ENCODE results near the gene USP7.
"Not testable (repeated sequence)": the region's sequence is repeated elsewhere in the genome, so short reads cannot be mapped to it uniquely, and the experiment has no call there.

Gene USP7

DNA sequence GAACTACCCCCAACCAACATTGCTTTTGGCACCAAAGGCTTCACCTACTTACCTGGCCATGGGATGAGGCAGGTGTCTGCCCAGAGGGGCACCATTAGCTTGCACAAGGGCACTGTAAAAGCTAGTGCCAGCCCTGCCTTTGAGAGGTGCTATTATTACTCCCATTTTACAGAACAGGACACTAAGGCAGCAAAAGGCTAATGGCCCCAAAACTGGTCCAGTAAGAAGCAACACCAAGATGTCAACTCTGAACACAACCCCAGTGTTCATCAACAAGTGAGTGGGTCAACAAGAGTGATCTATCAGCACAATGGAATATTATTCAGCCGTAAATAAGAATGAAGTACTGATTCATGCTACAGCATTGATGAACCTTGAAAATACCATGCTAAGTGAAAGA is 7.7 kb upstream of the USP7 start:
- no peak for DNase-seq

DNA sequence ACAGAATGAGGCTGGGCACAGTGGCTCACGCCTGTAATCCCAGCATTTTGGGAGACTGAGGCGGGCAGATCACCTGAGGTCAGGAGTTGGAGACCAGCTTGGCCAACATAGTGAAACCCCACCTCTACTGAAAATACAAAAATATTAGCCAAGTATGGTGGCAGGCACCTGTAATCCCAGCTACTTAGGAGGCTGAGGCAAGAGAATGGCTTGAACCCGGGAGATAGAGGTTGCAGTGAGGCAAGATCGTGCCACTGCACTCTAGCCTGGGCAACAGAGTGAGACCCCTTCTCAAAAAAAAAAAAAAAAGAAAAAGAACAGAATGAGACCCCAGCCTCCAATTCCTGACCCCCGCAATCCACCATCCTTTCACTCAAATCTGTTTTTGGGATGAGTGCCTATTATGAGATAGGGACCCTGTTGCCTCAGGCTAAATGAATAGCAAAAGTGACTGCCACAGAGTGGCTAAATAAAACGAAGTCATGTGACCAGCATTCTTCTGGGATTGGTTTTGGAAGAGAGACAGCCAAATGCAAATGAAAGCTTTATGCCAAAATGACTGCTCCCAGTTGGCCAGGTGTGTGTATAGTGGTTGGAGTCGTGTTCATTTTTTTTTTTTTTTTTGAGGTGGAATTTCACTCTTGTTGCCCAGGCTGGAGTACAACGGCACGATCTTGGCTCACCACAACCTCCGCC is 5.6 kb upstream of the USP7 start:
- not testable (repeated sequence) for DNase-seq

DNA sequence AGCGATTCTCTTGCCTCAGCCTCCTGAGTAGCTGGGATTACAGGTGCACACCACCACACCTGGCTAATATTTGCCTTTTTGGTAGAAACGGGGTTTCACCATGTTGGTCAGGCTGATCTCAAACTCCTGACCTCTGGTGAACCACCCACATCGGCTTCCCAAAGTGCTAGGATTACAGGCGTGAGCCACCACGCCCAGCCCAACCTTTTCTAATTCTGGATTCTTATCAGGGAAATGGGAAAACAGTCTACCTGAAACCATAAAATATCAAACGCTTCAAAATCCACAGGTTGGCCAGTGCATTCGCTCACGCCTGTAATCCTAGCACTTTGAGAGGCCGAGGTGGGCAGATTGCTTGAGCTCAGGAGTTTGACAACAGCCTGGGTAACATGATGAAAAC is 4.3 kb upstream of the USP7 start:
- not testable (repeated sequence) for DNase-seq

DNA sequence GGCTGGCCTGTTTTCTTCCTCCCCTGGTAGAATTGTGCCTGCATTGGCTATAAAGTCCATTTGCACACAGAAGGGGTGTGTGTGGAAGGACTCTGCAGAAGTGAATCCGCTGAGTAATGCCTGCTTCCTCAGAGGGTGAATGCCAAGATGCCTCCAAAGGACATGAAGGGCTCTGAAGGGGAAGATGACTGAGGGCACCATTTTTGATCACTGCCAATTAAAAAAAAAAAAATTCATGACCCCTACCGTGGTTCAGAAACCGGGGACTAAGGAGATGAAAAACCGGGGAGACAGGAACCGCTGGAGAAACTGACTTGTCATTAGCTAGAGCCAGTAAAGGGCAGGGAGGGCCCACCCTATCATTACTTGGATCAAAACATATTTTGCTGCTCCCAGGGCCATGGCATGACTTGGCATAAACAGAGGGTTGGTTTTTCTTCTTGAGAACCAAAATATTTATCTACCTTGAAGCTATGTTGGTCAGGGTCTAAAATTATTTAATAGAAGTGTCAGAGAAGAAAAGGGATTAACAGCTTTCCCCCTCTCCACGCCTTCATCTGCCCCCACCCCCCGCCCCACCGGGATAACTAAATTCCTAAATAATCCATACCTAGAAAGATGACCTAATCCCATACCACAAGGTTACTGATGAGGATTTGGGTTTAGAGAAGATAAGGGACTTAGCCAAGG is 3.6 kb upstream of the USP7 start:
- no peak for DNase-seq

DNA sequence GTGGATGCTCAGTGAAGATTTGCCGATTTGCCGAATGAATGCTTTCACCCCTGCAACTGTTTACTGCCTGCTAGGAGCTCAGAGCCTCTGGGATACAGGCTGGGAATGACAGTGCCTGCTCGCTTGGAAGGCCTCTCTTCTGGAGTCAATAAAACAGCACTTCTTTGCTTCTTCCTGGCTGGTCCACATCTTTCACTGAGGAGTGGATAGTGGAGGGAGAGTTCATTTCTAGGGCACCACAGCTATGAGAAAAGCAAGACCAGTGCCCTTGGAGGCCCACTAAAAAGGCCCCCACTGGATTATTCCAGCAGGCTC is 3.1 kb upstream of the USP7 start:
- no peak for DNase-seq

DNA sequence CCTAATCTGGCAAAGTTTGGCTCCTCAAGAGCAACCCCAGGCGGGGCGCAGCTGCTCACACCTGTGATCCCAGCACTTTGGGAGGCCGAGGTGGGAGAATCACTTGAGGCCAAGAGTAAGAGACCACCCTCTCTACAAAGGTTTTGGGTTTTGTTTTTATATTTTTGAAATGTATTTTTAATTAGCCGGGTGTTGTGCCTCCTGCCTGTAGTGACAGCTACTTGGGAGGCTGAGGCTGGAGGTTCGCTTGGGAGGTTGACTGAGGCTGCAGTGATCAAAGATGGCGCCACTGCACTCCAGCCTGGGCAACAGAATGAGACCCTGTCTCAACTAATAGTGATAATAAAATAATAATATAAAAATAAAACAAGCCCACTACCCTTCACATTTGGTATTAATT is 756 bp upstream of the USP7 start:
- no peak for DNase-seq

DNA sequence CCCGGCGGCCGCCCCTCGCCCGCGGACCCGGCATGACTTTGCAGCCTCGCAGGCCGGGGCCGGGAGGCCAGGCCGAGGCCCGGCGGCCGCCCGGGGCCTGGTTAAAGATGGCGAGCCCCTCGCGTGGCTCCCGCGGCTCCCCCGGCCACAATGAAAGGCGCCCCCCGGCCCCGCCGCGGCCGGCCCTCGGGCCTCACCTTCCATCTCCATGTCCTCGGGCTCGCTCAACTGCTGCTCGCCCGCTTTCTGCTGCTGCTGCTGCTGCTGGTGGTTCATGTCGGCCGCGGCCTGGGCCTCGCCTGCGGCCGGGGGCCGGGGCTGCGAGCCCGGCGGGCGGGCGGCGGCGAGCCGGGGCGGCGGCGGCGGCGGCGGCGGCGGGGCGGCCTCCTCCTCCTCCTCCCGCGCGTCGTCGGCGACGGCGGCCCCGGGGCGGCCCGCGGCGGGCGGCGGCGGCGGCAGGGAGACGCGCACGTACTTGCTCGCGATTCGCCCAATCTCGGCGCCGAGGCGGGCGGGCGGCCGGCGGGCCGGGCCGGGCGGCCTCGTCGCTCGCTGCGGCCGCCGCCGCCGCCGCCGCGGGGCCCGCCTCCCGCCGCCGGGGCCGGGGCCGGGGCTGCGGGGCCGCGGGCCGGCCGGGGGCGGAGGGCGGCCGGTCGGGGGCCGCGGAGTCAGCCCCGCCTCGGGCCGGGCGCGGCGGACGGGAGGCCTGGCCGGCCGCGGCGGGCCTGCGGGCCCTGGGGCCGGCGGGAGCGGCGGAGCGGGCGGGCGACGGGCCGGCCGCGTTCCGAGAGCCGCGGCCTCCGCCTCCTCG is 491 bp downstream of the USP7 start:
- DNase-seq, result no peak

DNA sequence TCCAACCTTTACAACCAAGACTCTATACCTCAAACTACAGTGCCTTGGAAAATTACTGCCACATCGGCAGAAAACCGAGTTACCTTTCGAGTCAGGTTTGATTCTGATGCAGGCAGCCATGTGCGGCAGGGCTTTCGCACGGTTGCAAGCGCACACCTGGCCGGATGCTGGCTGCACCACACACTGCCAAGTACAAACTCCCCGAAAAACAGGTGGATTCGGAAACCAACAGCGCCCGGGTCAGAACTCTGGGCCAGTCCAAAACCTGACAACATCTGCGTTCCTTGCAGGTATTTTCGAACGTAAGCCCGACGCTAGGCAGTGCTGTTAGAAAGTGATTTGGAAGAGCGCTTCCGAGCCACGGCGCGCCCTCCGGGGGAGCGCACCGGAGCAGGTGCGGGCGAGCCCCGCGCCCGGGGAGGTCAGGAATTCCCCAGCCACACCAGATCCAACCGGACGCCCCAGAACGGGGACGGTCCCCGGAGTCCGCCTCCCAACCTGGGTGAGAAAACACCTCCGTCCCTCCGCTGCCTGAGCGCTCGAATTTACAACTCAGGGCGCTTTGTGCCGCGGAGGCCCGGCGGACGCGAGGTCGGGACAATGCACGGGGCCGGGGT is 1.2 kb downstream of the USP7 start:
- no peak for DNase-seq

DNA sequence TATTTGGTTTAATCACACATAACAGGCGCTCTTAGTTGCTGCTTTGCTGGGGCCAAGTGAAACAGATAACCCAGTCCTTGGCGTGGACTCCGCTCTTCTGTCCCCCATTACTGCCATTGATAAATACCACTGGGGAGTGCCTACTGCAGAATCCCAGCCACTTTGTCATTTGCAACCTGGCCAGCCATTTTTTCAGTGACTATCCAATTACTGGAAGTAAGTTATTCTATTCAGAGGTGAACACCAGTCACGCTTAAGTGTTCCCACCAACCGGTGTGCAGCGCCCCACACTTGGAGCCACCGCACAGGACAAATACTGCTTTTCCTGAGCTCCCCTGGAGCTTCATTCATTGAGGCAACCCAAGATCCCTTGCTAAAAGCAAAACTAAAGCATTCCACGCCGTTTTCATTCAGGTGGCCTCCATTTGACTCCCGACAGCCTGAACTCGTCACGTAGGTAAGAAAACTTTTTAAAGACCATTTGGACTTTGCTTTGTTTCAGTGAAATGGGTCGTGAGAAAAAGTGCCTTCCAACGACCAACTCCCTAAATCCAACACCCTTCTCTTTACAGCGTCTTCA is 1.8 kb downstream of the USP7 start:
- no peak for DNase-seq

DNA sequence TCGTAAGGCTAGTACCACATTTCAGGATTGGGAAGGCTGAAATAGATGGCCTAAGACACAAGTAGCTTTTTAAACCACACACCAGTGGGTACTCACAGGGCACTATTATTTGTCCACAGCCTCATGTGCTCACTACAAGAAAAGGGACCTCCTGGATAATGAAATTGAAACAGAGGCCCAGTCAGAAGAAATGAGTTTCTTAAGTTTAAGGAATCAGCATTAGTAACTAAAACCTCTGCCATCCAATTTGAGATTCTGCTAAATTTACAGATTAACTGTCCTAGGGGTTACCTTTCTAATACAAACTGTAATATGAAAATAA is 3.0 kb downstream of the USP7 start:
- DNase-seq, result no peak

DNA sequence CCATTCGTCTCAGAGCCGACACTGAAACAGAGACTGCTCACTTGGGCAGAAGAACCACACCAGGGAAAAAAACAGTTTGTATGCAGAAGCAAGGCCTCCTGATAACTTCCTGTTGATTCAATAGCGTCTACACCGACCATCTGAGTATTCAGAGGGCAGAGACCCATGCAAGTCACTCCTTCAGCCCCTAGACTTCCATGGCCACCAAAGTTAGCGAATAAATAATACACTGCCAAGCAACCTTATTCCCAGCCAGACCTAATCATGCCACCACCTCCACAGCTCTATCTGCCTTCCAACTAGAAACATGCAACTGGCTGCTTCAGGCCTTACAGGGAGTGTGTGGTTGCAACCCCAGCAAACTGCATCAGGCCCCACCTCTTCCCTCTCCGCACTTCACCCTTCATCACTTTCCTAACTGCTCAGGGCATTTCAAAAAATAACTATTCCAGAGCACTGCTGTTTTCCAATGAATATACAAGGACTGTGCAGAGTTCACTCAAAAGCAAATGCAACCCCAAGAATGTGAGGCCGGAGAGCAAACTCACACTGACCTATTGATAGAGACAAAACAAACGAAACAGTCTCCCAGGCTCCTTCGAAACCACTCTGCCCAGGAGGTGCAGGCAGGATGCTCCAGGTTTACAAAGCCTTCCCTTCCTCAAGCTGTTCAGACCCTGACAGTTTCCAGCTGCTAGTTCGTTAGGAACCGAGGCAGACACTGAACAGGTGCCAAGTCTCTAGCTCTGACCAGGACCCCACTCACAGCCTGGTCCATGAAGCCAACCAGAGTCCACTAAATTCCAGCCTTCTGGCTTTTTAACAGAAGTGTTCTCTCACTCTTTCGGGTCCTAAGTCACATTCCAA is 3.6 kb downstream of the USP7 start:
- no peak for DNase-seq

DNA sequence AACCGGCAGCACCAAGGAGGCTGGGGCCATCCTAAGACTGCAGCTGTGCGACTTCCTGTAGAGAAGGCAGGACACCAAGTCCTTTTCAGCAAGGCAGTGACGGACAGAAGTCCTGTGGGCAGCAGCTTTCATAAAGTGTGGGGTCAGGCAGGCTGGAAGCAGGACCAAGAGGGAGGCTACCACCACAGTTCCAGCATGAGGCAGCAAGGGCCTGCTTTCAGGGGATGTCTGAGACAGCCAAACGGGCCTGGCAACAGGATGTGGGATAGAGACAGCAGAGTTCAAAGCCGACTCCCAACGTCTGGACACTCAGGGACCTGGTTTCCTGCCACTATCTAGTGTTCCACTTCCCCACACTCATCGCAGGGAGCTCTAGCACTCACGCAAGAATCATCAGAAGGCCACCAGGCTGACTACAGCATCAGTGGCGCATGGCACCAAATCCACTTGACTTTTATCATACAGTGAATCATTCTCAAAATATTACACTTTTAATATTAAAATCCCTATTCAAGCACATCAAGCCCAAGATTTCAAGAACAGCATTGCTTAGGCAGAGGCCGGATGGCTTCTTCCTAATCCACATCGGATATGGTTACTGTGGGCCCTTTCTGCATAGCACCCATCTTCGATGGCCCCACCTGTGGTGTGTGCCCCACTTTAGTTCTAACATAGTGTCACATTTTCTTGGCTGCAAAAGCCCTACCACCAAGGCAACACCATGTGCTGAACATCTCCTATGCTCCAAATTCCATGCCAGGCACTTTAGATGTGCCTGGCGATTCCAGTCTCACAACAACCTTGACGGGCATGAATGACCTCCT is 5.2 kb downstream of the USP7 start:
- DNase-seq, result no peak

DNA sequence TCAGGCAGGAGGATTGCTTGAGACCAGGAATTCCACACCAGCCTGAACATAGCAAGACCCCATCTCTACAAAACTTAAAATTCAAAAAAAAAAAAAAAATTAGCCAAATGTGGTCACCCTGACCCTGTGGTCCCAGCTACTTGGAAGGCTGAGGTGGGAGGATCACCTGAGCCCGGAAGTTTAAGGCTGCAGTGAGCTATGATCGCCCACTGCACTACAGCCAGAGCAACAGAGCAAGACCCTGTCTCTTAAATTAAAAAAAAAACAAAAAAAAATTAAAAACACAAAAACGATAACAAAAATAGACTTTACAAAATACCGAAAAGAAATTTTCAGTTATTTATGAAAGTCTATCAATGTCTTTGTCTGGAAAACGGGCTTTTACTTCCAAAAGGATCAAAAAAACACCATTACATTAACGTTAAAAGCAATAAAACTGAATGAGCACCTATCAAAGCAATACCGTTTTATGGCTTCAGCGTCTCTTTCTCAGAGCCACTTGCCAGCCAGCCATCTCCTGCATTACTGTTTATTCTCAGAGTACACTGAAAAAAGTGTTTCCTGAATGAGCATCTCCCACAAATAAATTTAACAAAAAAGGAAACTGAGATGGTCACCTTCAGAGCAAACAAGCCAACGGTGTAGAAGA is 6.1 kb downstream of the USP7 start:
- no peak for DNase-seq

DNA sequence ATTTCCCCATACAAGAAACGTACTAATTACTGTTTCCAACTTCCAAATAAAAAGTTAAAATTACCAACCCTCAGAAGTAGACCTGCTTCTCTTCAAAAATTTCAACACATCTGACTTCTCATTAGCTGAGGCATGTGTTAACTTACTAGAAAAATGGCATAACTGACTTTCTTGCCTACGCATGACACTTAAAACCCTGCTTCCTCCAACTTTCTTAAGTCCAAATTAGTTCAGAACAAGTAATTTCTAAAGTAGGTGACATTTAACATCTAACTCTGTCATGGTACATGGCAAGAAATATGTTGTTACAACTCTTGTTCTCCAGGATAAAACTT is 6.7 kb downstream of the USP7 start:
- no peak for DNase-seq

DNA sequence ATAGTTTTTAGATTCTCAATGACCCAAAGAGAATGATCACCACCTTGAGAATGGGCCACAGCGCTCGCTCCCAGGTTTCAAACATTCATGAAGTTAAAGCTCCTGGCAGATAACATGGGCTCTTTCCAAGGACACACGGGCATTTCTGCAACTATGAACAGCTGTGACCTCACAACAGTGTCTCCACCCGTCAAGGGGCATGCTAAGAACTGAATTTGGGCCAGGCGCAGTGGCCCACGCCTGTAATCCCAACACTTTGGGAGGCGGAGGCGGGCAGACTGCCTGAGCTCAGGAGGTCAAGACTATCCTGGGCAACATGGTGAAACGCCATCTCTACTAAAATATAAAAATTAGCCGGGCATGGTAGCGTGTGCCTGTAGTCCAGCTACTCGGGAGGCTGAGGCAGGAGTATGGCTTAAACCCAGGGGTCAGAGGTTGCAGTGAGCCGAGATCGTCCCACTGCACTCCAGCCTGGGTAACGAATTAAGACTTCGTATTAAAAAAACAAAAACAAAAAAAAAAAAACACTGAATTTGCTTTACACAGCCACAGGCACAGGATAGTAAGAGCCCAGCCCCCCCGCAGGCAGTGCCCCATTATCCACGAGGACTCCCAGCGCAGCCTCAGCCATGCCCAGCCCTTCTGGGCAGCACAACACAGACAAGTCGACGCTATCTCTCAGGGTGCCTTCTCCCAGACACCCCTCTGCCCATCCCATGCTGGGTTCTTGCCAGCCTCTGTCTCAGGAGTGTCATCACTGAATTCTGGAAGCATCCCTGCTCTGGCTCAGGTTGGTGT is 7.2 kb downstream of the USP7 start:
- no peak for DNase-seq

DNA sequence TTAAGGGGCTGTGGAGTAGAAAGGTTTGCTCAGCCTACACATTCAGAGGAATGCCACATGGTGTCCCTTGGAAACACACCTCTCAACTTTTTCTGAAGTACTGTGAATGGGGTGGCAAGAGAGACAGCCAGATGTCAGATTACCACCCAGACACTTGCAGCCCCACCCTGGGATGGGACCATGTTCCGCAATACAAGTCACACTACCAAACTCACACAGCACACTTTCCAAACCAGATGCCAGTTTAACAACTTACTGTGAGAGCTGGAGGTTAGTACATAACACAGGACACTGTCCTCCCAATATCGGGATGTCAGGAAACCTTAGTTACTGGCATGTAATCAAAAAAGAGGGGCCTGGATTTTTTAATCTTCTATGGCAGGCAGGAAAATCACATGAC is 7.9 kb downstream of the USP7 start:
- no peak for DNase-seq

DNA sequence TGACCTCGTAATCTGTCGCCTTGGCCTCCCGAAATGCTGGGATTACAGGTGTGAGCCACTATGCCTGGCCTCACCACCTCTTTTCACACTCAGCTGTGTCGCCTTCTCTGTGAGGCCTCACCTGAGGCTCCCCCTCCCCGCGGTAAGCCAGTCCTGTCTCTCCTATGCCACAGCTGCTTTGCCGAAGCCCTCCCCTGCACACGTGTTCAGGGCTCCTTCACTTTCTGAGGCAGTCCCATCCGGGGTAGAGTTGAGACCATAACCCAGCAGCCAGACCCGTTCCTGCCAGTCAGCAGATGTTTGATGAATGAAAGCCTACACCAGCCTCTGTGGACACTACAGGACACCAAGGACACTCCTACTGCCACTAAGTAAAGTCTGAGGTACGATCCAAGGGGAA is 10.6 kb downstream of the USP7 start:
- DNase-seq, result no peak

DNA sequence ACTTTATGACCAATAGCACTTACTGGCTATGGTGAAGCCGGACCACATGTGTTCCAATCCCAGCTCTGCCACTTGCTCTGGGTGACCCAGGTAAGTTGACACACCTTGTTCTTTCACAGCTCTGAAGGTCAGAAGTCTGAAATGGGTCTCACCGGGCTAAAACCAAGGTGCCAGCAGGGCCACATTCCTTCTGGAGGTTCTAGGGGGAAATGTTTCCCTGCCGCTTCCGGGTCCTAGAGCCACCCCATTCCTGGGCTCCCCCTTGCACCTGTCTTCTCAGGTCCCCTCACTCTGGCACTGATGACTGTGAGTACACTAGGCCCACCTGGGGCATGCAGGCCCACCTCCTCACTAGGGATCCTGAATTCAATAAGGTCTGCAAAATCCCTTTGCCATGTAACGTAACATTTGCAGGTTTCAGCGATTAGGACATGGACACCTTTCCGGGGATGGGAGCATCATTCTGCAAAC is 11.4 kb downstream of the USP7 start:
- DNase-seq, result no peak

DNA sequence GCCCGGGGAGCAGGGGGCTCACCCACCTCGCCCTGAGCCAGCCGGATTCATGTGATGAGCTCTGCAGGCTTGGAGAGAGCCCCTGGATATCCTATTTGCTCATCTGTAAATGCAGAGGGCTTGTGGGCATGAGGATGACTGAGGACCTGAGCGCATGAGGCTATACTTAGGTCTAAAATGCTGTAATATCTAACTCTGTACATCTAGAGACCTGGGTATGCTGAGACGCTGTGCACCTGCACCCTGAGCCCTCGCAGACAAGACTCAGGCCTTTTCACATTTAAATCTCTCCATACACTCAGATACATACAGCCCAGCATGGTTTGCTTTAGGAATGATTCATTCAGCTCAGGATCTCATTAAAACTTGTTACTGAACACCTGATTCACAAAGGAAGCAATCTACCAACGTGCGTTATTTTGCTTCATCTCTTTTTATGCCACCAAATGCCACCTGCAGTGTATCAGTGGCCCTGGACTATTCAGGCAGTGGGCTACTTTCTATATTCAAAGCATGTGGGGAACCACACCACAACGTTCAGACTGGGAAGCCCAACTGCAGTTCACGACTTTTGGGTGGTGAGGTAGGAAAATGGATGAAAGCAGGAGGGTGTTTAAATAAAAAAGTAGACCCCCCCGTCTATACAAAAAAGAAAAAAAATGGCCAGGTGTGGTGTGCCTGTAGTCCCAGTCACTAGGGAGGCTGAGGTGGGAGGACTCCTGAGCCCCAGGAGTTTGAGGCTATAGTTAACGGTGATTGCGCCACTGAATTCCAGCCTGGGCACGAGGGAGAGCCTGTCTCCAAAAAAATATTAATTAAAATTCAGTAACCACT is 12.0 kb downstream of the USP7 start:
- DNase-seq, result no peak
